IMR-90 (cell line): ENCODE measurements around the gene FAF1. TPM values are rescaled to one million over a fixed set of nuclear protein-coding genes. Genes with fewer than 3 reads are reported as not detected.

ENCODE experiments used
- ATAC-seq: fragments of 200-7000 bp; cut with Tn5 transposase; 2 replicates; pipeline ENCODE4 v1.9.1; 2020; ENCODE audit warnings: low read depth, mild to moderate bottlenecking, moderate library complexity
- BruUV-seq: library from RNA; stranded (reverse); fragments of 400-500 nt; replicated peaks from 2 replicates; lab custom pipeline; 2021; lab: Mats Ljungman, UMichigan
- CTCF ChIA-PET: fragments of 300-600 bp; formaldehyde crosslinking; extraction: SDS; loops from one replicate; lab custom pipeline; 2021; ENCODE audit warnings: antibody characterized with exemption; lab: Yijun Ruan, JAX
- POLR2A ChIA-PET: fragments of 300-600 bp; sonication (Branson Sonifier 250); formaldehyde crosslinking; loops from one replicate; lab custom pipeline; 2022; ENCODE audit warnings: antibody characterized with exemption; ENCODE audit not compliant: unreplicated experiment; lab: Charles Lee
- DNase-seq: peaks from one replicate; pipeline ENCODE4 v3.0.0; 2013
- H2AFZ ChIP-seq: replicated peaks from 2 replicates; pipeline ENCODE3; 2013; ENCODE audit warnings: low read length, mild to moderate bottlenecking; ENCODE audit not compliant: poor library complexity
- H2AK5ac ChIP-seq: 2 replicates; pipeline ENCODE4 v1.6.1; 2013; ENCODE audit warnings: low read depth, low read length, inconsistent platforms
- H2AK9ac ChIP-seq: replicated peaks from 2 replicates; pipeline ENCODE3; 2013; ENCODE audit warnings: mild to moderate bottlenecking, low read depth, low read length, moderate library complexity; ENCODE audit not compliant: poor library complexity
- H2BK120ac ChIP-seq: 2 replicates; pipeline ENCODE4 v1.6.1; 2013; ENCODE audit warnings: low read depth, low read length, inconsistent platforms
- H2BK15ac ChIP-seq: 3 replicates; pipeline ENCODE4 v1.6.1; 2013; ENCODE audit warnings: low read depth, low read length, inconsistent platforms
- H2BK20ac ChIP-seq: 2 replicates; pipeline ENCODE4 v1.6.1; 2013; ENCODE audit warnings: low read depth, mild to moderate bottlenecking, inconsistent platforms, low read length, moderate library complexity
- H2BK5ac ChIP-seq: 2 replicates; pipeline ENCODE4 v1.6.1; 2013; ENCODE audit warnings: mild to moderate bottlenecking, low read depth, low read length, inconsistent platforms; ENCODE audit not compliant: poor library complexity, severe bottlenecking
- H3K14ac ChIP-seq: replicated peaks from 2 replicates; pipeline ENCODE4 v1.6.1; 2013; ENCODE audit warnings: low read depth, low read length, inconsistent platforms
- H3K18ac ChIP-seq: 2 replicates; pipeline ENCODE4 v1.6.1; 2013; ENCODE audit warnings: low read depth, low read length, control low read depth
- H3K23ac ChIP-seq: 2 replicates; pipeline ENCODE4 v1.6.1; 2013; ENCODE audit warnings: low read depth, low read length, inconsistent platforms
- H3K27ac ChIP-seq: 2 replicates; pipeline ENCODE4 v1.5.1; 2013; ENCODE audit warnings: mild to moderate bottlenecking, control low read depth, low read length; ENCODE audit not compliant: insufficient read depth
- H3K27me3 ChIP-seq: 2 replicates; pipeline ENCODE4 v1.6.1; 2013; ENCODE audit warnings: low read length; ENCODE audit not compliant: control insufficient read depth, insufficient read depth
- H3K36me3 ChIP-seq: 2 replicates; pipeline ENCODE4 v1.6.1; 2013; ENCODE audit warnings: low read length, mixed read lengths; ENCODE audit not compliant: control insufficient read depth, insufficient read depth
- H3K4ac ChIP-seq: 2 replicates; pipeline ENCODE4 v1.6.1; 2013; ENCODE audit warnings: low read depth, low read length, inconsistent platforms
- H3K4me1 ChIP-seq: 2 replicates; pipeline ENCODE4 v1.6.1; 2013; ENCODE audit warnings: low read length, mixed read lengths; ENCODE audit not compliant: control insufficient read depth, insufficient read depth
- H3K4me2 ChIP-seq: 2 replicates; pipeline ENCODE4 v1.6.1; 2013; ENCODE audit warnings: low read depth, mild to moderate bottlenecking, control low read depth, low read length, moderate library complexity
- H3K4me3 ChIP-seq: 2 replicates; pipeline ENCODE4 v1.5.1; 2013; ENCODE audit warnings: low read depth, mild to moderate bottlenecking, control low read depth, low read length, moderate library complexity; ENCODE audit not compliant: insufficient read depth
- H3K56ac ChIP-seq: 2 replicates; pipeline ENCODE4 v1.6.1; 2013; ENCODE audit warnings: low read length, inconsistent platforms; ENCODE audit not compliant: insufficient read depth; ENCODE audit errors: extremely low read depth
- H3K79me1 ChIP-seq, 2 experiments: 2 replicates each; pipeline ENCODE4 v1.6.1; 2013; ENCODE audit warnings: low read length in 2 of 2, inconsistent platforms in 1 of 2, low read depth in 1 of 2
- H3K9ac ChIP-seq: 2 replicates; pipeline ENCODE4 v1.6.1; 2013; ENCODE audit warnings: low read depth, low read length, control low read depth
- H3K9me1 ChIP-seq: 2 replicates; pipeline ENCODE4 v1.6.1; 2013; ENCODE audit warnings: low read length, inconsistent platforms; ENCODE audit not compliant: insufficient read depth
- H3K9me3 ChIP-seq: 2 replicates; pipeline ENCODE4 v1.6.1; 2013; ENCODE audit warnings: low read length; ENCODE audit not compliant: control insufficient read depth, insufficient read depth
- H4K20me1 ChIP-seq: 2 replicates; pipeline ENCODE4 v1.6.1; 2013; ENCODE audit warnings: low read length, inconsistent platforms; ENCODE audit not compliant: insufficient read depth
- H4K5ac ChIP-seq: 2 replicates; pipeline ENCODE4 v1.6.1; 2013; ENCODE audit warnings: mild to moderate bottlenecking, low read depth, low read length, control low read depth
- H4K8ac ChIP-seq, 2 experiments: 2 replicates each; pipeline ENCODE4 v1.6.1; 2013; ENCODE audit warnings: low read depth in 2 of 2, low read length in 2 of 2, control low read depth in 1 of 2, inconsistent platforms in 1 of 2
- H4K91ac ChIP-seq: 2 replicates; pipeline ENCODE4 v1.6.1; 2013; ENCODE audit warnings: low read depth, low read length, inconsistent platforms; ENCODE audit not compliant: insufficient read depth
- BHLHE40 ChIP-seq: fragments of 150-350 bp; IDR thresholded peaks from 2 replicates; pipeline ENCODE4 v1.6.1; 2016; ENCODE audit warnings: mild to moderate bottlenecking, low read depth, low read length
- CEBPB ChIP-seq: IDR thresholded peaks from 2 replicates; pipeline ENCODE4 v1.6.1; 2012; ENCODE audit warnings: low read depth, low read length, improper control_type of control experiment
- FOS ChIP-seq: fragments of 150-350 bp; IDR thresholded peaks from 2 replicates; pipeline ENCODE4 v1.6.1; 2016; ENCODE audit warnings: low read depth, low read length
- MAFK ChIP-seq: IDR thresholded peaks from 2 replicates; pipeline ENCODE4 v1.6.1; 2012; ENCODE audit warnings: low read depth, low read length, improper control_type of control experiment
- MAZ ChIP-seq: IDR thresholded peaks from 2 replicates; pipeline ENCODE4 v1.6.1; 2012; ENCODE audit warnings: low read depth, mild to moderate bottlenecking, low read length, improper control_type of control experiment, moderate library complexity, borderline replicate concordance
- MXI1 ChIP-seq: IDR thresholded peaks from 2 replicates; pipeline ENCODE4 v1.6.1; 2012; ENCODE audit warnings: low read depth, mild to moderate bottlenecking, low read length, moderate library complexity, borderline replicate concordance
- POLR2A ChIP-seq: IDR thresholded peaks from 2 replicates; pipeline ENCODE4 v1.6.1; 2012; ENCODE audit warnings: mild to moderate bottlenecking, low read depth, low read length
- RAD21 ChIP-seq: IDR thresholded peaks from 2 replicates; pipeline ENCODE4 v1.6.1; 2012; ENCODE audit warnings: low read length, improper control_type of control experiment
- RCOR1 ChIP-seq: IDR thresholded peaks from 2 replicates; pipeline ENCODE4 v1.6.1; 2012; ENCODE audit warnings: mild to moderate bottlenecking, low read length, improper control_type of control experiment; ENCODE audit not compliant: insufficient replicate concordance
- RFX5 ChIP-seq: IDR thresholded peaks from 2 replicates; pipeline ENCODE4 v1.8.0; 2012; ENCODE audit warnings: low read depth, mild to moderate bottlenecking, low read length, moderate library complexity
- WGBS, 2 experiments: methylation state at CpG; one replicate each; pipeline versions ENCODE4 v1.1.5 to v1.1.7; 2013; ENCODE audit warnings: missing lambda C conversion rate in 2 of 2; ENCODE audit not compliant: insufficient read length in 1 of 2; ENCODE audit errors: extremely low coverage in 2 of 2; 5-methylcytosine and 5-hydroxymethylcytosine counted together
- dilution Hi-C: fragments of 300-500 bp; cut with HindIII; formaldehyde crosslinking; loops from one replicate; pipeline ENCODE4 v1.14.3; 2018; ENCODE audit warnings: low sequenced_read_pairs; ENCODE audit not compliant: unreplicated experiment
- in situ Hi-C: fragments of 300-500 bp; cut with MboI; formaldehyde crosslinking; loops from 3 replicates; pipeline ENCODE4 v1.14.3; 2019; ENCODE audit warnings: low sequenced_read_pairs, inconsistent platforms, mixed read lengths
- intact Hi-C: fragments of 100-400 bp; cut with micrococcal nuclease; formaldehyde crosslinking; loops from 2 replicates; pipeline ENCODE4 v1.10.0; 2022
- polyA plus RNA-seq, 3 experiments: library from polyadenylated mRNA; depleted of rRNA; stranded (reverse); fragments of >200 nt; gene quantifications; 2 replicates each; pipeline ENCODE4 v1.2.3, GENCODE V29; 2012; ENCODE audit warnings: low replicate concordance in 1 of 3
- total RNA-seq: library from RNA; depleted of rRNA; stranded (reverse); fragments of >200 nt; gene quantifications from 2 replicates; pipeline ENCODE4 v1.2.3, GENCODE V29; 2012
- TF ChIP-seq, protein P1 (sequence below): fragments of 150-350 bp; IDR thresholded peaks from 2 replicates; pipeline ENCODE4 v1.6.1; 2016; ENCODE audit warnings: low read depth, mild to moderate bottlenecking, low read length, moderate library complexity, borderline replicate concordance
- TF ChIP-seq, protein P2 (sequence below): fragments of 150-350 bp; IDR thresholded peaks from 2 replicates; pipeline ENCODE4 v1.6.1; 2017; ENCODE audit warnings: mild to moderate bottlenecking, antibody characterized with exemption, low read length, low read depth

The FAF1 gene
- total and polyA plus RNA-seq, 2 of the 4 experiments (the other 2 are of a cell fraction) = 18.8 to 72.9 TPM

DNA sequence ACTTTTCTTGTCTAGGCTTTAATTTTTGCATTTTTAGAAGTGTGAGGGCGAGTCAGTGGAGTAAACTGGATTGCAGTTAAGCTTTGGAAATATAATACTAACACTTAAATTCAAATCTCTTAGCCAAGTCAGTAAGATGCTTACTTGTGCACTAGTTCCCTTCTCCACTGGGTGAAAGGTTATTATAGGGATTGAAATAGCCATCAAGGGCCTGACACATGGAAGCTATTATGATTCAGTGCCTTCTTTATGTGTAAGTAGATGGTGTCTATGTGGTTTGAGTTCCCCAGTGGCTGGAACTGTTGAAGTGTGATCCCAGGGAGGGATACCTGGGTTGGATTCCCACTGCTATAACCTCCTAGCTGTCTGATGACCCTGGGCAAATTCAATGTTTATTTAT lies 512.1 kb downstream of the FAF1 start:
- WGBS, 2 experiments = no CpG with 5 or more reads among the region's 1 CpG

More for the DNA sequence above, 512.1 kb downstream of the FAF1 start:
- Histone ChIP-seq H3K27me3 (no peaks in the 10 kb centered on the region), H3K14ac (no peak overlapping the region), H2AFZ (no peak overlapping the region), H3K9me1 (no peaks in the 10 kb centered on the region), H3K27ac (no peak overlapping the region), H3K9me3 (no peaks in the 10 kb centered on the region), H3K4me1 (no peaks in the 10 kb centered on the region), H3K9ac (no peak overlapping the region), H3K4ac (no peak overlapping the region), H3K79me1 (no peaks in the 10 kb centered on the region), H3K4me2 (no peak overlapping the region), H3K56ac (no peak overlapping the region), H3K4me3 (no peak overlapping the region), H3K18ac (no peak overlapping the region), H2AK9ac (no peak overlapping the region), H3K36me3 (no peaks in the 10 kb centered on the region), H2BK20ac (no peak overlapping the region), H4K20me1 (no peaks in the 10 kb centered on the region), H2BK5ac (no peak overlapping the region), H4K8ac (no peak overlapping the region), H2BK120ac (no peak overlapping the region), H2AK5ac (no peak overlapping the region), H4K91ac (no peak overlapping the region), H4K5ac (no peak overlapping the region), H2BK15ac (no peak overlapping the region), H3K23ac (no peak overlapping the region)
- in situ Hi-C loops (no loop called here), intact Hi-C loops (no loop called here), dilution Hi-C loops (no loop called here)
- ChIA-PET POLR2A (no interaction called here), CTCF (interaction anchor here (0.7 to 0.9 kb wide), 2 partner anchors 14 to 18 kb away, joined by 3 to 9 read pairs; no protein-coding TSS in a partner anchor)
- ATAC-seq (no peak), DNase-seq (no peak)
- no TSS peak for BruUV-seq
- TF ChIP-seq RCOR1 (no peak), BHLHE40 (no peak), MXI1 (no peak), CEBPB (no peak), POLR2A (no peak), MAZ (no peak), RFX5 (no peak), MAFK (no peak), RAD21 (no peak), FOS (no peak)
- TF ChIP-seq, protein P1, sequence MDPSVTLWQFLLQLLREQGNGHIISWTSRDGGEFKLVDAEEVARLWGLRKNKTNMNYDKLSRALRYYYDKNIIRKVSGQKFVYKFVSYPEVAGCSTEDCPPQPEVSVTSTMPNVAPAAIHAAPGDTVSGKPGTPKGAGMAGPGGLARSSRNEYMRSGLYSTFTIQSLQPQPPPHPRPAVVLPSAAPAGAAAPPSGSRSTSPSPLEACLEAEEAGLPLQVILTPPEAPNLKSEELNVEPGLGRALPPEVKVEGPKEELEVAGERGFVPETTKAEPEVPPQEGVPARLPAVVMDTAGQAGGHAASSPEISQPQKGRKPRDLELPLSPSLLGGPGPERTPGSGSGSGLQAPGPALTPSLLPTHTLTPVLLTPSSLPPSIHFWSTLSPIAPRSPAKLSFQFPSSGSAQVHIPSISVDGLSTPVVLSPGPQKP = no peak
- TF ChIP-seq, protein P2, sequence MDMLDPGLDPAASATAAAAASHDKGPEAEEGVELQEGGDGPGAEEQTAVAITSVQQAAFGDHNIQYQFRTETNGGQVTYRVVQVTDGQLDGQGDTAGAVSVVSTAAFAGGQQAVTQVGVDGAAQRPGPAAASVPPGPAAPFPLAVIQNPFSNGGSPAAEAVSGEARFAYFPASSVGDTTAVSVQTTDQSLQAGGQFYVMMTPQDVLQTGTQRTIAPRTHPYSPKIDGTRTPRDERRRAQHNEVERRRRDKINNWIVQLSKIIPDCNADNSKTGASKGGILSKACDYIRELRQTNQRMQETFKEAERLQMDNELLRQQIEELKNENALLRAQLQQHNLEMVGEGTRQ = no peak
